ENCODE results near the gene PSMC5. TPM values are rescaled to one million over a fixed set of nuclear protein-coding genes. Genes with fewer than 3 reads are reported as not detected.
"Not testable (repeated sequence)": the region's sequence is repeated elsewhere in the genome, so short reads cannot be mapped to it uniquely, and the experiment has no call there.

PSMC5 gene
- total and polyA plus RNA-seq, 7 donors, result 147 to 380 (median 224) TPM

- Histone ChIP-seq H3K9me3 (no peaks in the 10 kb centered on the region), H3K36me3 (ENCODE audit: insufficient read depth in 1 of 2, low read depth in 1 of 2) (peaks cover 2 to 15% of the 10 kb centered on the region in 2 donors), H3K27ac (peak overlapping the region; percentile 80), H3K4me3 (peak overlapping the region; percentile 83), H3K4me1 (peaks cover 54% of the 10 kb centered on the region), H3K27me3 (ENCODE audit: insufficient read depth in 3 of 3, low read length in 2 of 3) (no peaks in the 10 kb centered on the region)
- DNase-seq (peak; percentile 60 to 67), ATAC-seq (no peak)
- intact Hi-C loops (cut with DNase I), result no loop called here
- WGBS, 3 donors, result 17 to 38% (median 19%) methylated on average over 4 of the region's 4 CpGs
- no peak for TF ChIP-seq CTCF (IDR thresholded peaks at IDR 0.05)
Observed at GRCh38 chr17:63840591-63841349, 13.5 kb downstream of the PSMC5 start.

GRCh38 chr17:63841350-63842172, 14.3 kb downstream of the PSMC5 start:
- Histone ChIP-seq H3K27me3 (ENCODE audit: insufficient read depth in 3 of 3, low read length in 2 of 3) (no peaks in the 10 kb centered on the region), H3K36me3 (ENCODE audit: insufficient read depth in 1 of 2, low read depth in 1 of 2) (peaks cover 2 to 7% of the 10 kb centered on the region in 2 donors), H3K9me3 (no peaks in the 10 kb centered on the region), H3K4me1 (peaks cover 54% of the 10 kb centered on the region), H3K27ac (peak overlapping the region; percentile 80), H3K4me3 (peak overlapping the region; percentile 83)
- WGBS, 3 donors, result 1 to 2% (median 2%) methylated on average over 24 to 26 of the region's 26 CpGs
- peak in 2 of 4 donors; percentile 8 to 9 for ATAC-seq
- no peak for TF ChIP-seq CTCF (IDR thresholded peaks at IDR 0.05)
- intact Hi-C loops (cut with DNase I), result no loop called here
- peak; percentile 58 to 81 for DNase-seq

GRCh38 chr17:63842173-63842539, 14.9 kb downstream of the PSMC5 start:
- H3K27ac ChIP-seq, result peak overlapping the region; percentile 80
- peaks cover 0 to 1% of the 10 kb centered on the region in 2 donors for H3K36me3 ChIP-seq (ENCODE audit: insufficient read depth in 1 of 2, low read depth in 1 of 2)
- peaks cover 49% of the 10 kb centered on the region for H3K4me1 ChIP-seq
- no peaks in the 10 kb centered on the region for H3K27me3 ChIP-seq (ENCODE audit: insufficient read depth in 3 of 3, low read length in 2 of 3)
- H3K4me3 ChIP-seq, result peak overlapping the region; percentile 83
- WGBS, 3 donors, result 1% methylated on average over 33 to 36 of the region's 36 CpGs
- peak; percentile 54 to 72 for DNase-seq
- intact Hi-C loops (cut with DNase I), result no loop called here
- no peaks in the 10 kb centered on the region for H3K9me3 ChIP-seq
- no peak for ATAC-seq
- no peak for TF ChIP-seq CTCF (IDR thresholded peaks at IDR 0.05)

GRCh38 chr17:63842540-63843386, 15.5 kb downstream of the PSMC5 start, which contains the start of gene SMARCD2:
TSS of gene SMARCD2 (minus strand) at chr17:63842685. CDS start at chr17:63842674, 11 bp downstream.
- no peak for TF ChIP-seq CTCF (IDR thresholded peaks at IDR 0.05)
- peaks cover 43% of the 10 kb centered on the region for H3K4me1 ChIP-seq
- no peaks in the 10 kb centered on the region for H3K36me3 ChIP-seq (ENCODE audit: insufficient read depth in 1 of 2, low read depth in 1 of 2)
- H3K4me3 ChIP-seq, result peak within 1 kb of the TSS; percentile 83
- H3K27me3 ChIP-seq (ENCODE audit: insufficient read depth in 3 of 3, low read length in 2 of 3), result no peaks in the 10 kb centered on the region
- H3K9me3 ChIP-seq, result no peaks in the 10 kb centered on the region
- peak; percentile 99 to 100 for DNase-seq
- WGBS, 3 donors, result 0% methylated on average over 77 to 92 of the region's 92 CpGs
- peak within 1 kb of the TSS; percentile 80 for H3K27ac ChIP-seq
- peak; percentile 85 to 90 (median 88) for ATAC-seq
- intact Hi-C loops (cut with DNase I), result no loop called here

GRCh38 chr17:63843387-63843888, 16.2 kb downstream of the PSMC5 start:
- intact Hi-C loops (cut with DNase I); H3K36me3 ChIP-seq (ENCODE audit: insufficient read depth in 1 of 2, low read depth in 1 of 2); H3K27me3 ChIP-seq (ENCODE audit: insufficient read depth in 3 of 3, low read length in 2 of 3); ATAC-seq; H3K9me3 ChIP-seq: not testable (repeated sequence)
- DNase-seq, result peak; percentile 61 to 74
- Histone ChIP-seq H3K4me3 (peak overlapping the region; percentile 83), H3K27ac (peak overlapping the region; percentile 80), H3K4me1 (peaks cover 40% of the 10 kb centered on the region)
- 1 to 2% (median 2%) methylated on average over 19 of the region's 19 CpGs for WGBS, 3 donors

Data from psoas muscle (tissue), 8 donors.